ENCODE data around the gene MARK3. TPM values are rescaled to one million over a fixed set of nuclear protein-coding genes. Genes with fewer than 3 reads are reported as not detected.
A peak's percentile ranks its signal among the peaks of the same experiment; 100 is the strongest.

The MARK3 gene
- total and polyA plus RNA-seq, 8 donors, result 52.6 to 157 (median 95.0) TPM

- peak; percentile 34 to 47 for DNase-seq
- no peak overlapping the region for H3K4me3 ChIP-seq
- TF ChIP-seq POLR2AphosphoS5 (IDR thresholded peaks at IDR 0.05) (peak in 1 of 3 donors; percentile 47), CTCF (IDR thresholded peaks at IDR 0.05) (no peak), POLR2A (IDR thresholded peaks at IDR 0.05) (no peak)
- H3K9me3 ChIP-seq, result no peaks in the 10 kb centered on the region
- WGBS, 5 donors, result 27 to 38% (median 31%) methylated on average over 5 of the region's 5 CpGs
- H3K27me3 ChIP-seq, result no peaks in the 10 kb centered on the region
- H3K27ac ChIP-seq, result peak overlapping the region in 3 of 5 donors; percentile 4 to 32 (median 25)
- intact Hi-C loops (cut with DNase I; ENCODE audit: low total_unique reads), result no loop called here
- H3K36me3 ChIP-seq, result peaks cover 17 to 92% (median 85%) of the 10 kb centered on the region in 4 donors
- peaks cover 0 to 47% (median 16%) of the 10 kb centered on the region in 4 donors for H3K4me1 ChIP-seq
Measured at GRCh38 chr14:103483600-103483999, 98.4 kb downstream of the MARK3 start.

GRCh38 chr14:103485504-103485903 is 100.3 kb downstream of the MARK3 start:
- no peak for DNase-seq
- Histone ChIP-seq H3K9me3 (no peaks in the 10 kb centered on the region), H3K4me3 (no peak overlapping the region), H3K27ac (no peak overlapping the region), H3K36me3 (peaks cover 22 to 92% (median 85%) of the 10 kb centered on the region in 4 donors), H3K27me3 (no peaks in the 10 kb centered on the region), H3K4me1 (peaks cover 0 to 43% (median 13%) of the 10 kb centered on the region in 4 donors)
- intact Hi-C loops (cut with DNase I; ENCODE audit: low total_unique reads), result no loop called here
- no peak for TF ChIP-seq CTCF (IDR thresholded peaks at IDR 0.05)
- no peak for TF ChIP-seq POLR2AphosphoS5 (IDR thresholded peaks at IDR 0.05)
- no peak for TF ChIP-seq POLR2A (IDR thresholded peaks at IDR 0.05)
- no peak for TF ChIP-seq EP300 (IDR thresholded peaks at IDR 0.05)
- 57 to 74% (median 68%) methylated on average over 2 of the region's 2 CpGs for WGBS, 5 donors

GRCh38 chr14:103488071-103488470 is 102.9 kb downstream of the MARK3 start:
- Histone ChIP-seq H3K27ac (no peak overlapping the region), H3K27me3 (no peaks in the 10 kb centered on the region), H3K4me3 (no peak overlapping the region), H3K36me3 (peaks cover 21 to 91% (median 86%) of the 10 kb centered on the region in 4 donors), H3K4me1 (peaks cover 0 to 19% (median 12%) of the 10 kb centered on the region in 4 donors), H3K9me3 (no peaks in the 10 kb centered on the region)
- intact Hi-C loops (cut with DNase I; ENCODE audit: low total_unique reads), result no loop called here
- no peak for DNase-seq
- 88 to 92% (median 90%) methylated on average over 6 of the region's 6 CpGs for WGBS, 5 donors
- TF ChIP-seq POLR2A (IDR thresholded peaks at IDR 0.05), result no peak
- TF ChIP-seq CTCF (IDR thresholded peaks at IDR 0.05), result no peak
- TF ChIP-seq EP300 (IDR thresholded peaks at IDR 0.05), result no peak
- no peak for TF ChIP-seq POLR2AphosphoS5 (IDR thresholded peaks at IDR 0.05)

GRCh38 chr14:103488960-103489359 is 103.7 kb downstream of the MARK3 start:
- Histone ChIP-seq H3K4me3 (no peak overlapping the region), H3K36me3 (peaks cover 28 to 92% (median 89%) of the 10 kb centered on the region in 4 donors), H3K4me1 (peaks cover 0 to 10% (median 4%) of the 10 kb centered on the region in 4 donors), H3K9me3 (no peaks in the 10 kb centered on the region), H3K27ac (no peak overlapping the region), H3K27me3 (no peaks in the 10 kb centered on the region)
- no peak for TF ChIP-seq EP300 (IDR thresholded peaks at IDR 0.05)
- TF ChIP-seq POLR2AphosphoS5 (IDR thresholded peaks at IDR 0.05), result no peak
- TF ChIP-seq CTCF (IDR thresholded peaks at IDR 0.05), result no peak
- no peak for TF ChIP-seq POLR2A (IDR thresholded peaks at IDR 0.05)
- no peak for DNase-seq
- intact Hi-C loops (cut with DNase I; ENCODE audit: low total_unique reads), result no loop called here
- WGBS, 5 donors, result 73 to 92% (median 81%) methylated on average over 2 of the region's 2 CpGs
